HG02852 (cell line): ENCODE results near the gene ATP10A.
A peak's percentile ranks its signal among the peaks of the same experiment; 100 is the strongest.

Experiments used
- ATAC-seq: cut with Tn5 transposase; IDR thresholded peaks from one replicate; pipeline ENCODE4 v1.9.1; 2021; ENCODE audit warnings: mild to moderate bottlenecking, moderate library complexity; ENCODE audit not compliant: unreplicated experiment

The ATP10A gene

DNA sequence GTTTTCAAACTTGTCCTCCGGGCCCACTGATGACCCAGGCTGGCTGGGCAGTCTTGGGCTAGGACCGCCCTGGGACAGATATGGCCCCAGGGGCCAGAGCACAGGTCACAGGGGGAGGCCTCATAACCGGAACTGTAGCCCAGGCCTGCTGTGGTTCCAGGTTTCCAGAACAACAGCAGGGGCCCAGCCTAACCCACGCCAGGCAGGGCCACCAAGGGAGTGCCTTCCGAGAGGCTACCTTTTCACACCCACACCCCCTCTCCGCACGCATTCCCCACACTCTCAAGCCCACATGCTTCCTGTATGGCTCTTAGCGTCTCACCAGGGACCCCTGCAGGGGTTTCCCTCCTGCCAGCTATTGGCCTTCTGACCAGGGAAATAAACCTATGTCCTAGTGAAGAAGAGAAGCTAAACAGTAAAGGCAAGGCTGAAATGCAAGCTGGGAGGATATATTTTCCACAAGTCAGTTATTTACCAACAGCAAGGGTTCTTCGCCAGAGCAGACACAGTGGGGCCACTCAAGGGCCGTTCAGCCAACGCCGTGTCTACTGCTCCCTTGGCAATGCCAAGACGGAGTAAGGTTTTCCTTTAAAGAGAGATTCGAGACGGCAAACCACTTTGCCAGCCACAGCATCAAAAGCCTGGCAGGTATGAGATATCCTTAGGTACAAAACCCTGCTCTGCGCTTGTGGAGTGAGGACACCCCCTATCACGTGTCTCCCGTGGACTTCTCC, 135.1 kb downstream of the ATP10A start:
- no peak for ATAC-seq

DNA sequence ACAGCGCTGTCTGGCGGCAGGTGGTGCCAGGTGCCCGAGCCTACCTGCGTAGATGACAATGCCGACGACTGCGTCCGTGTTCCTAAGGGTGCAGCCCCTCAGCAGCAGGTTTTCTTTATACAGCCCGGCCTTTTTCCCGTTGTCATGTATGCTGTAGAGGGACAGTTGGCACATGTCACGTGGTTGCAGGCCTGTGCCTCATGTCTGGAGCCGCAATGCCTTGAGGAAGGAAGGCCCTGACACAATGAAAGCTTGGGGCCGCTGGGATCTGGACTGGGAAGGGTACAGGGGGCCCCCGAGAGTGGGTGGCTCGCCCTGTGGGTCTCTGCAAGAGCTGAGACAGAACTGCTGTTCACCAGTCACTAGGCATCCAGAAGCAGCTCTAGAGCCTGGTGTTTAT, 136.0 kb downstream of the ATP10A start:
- no peak for ATAC-seq

DNA sequence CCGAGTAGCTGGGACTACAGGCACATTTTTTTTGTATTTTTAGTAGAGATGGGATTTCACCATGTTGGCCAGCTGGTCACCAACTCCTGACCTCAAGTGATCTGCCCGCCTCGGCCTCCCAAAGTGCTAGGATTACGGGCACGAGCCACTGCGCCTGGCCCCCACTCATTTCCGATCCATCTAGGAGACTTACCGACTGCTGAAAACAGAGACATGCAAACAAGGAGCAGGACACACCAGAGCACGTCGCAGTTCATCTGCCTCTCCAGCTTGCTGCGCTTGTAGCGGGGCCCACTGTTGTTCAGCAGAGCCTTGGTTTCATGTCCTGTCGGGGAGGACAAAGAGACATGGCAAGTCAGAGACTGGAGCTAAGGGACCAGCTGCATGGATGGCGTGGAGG, 137.4 kb downstream of the ATP10A start:
- no peak for ATAC-seq

DNA sequence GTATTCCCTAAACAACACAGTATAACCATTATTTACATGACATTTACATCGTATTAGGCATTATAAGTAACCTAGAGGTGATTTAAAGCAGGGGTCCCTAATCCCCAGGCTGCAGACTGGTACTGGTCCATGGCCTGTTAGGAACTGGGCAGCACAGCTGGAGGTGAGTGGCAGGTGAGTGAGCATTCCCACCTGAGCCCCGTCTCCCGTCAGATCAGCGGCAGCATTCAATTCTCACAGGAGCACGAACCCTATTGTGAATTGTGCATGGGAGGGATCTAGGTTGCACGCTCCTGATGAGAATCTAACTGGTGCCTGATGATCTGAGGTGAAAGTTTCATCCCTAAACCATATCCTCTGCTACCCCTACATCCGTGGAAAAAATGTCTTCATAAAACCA, 138.2 kb downstream of the ATP10A start:
- no peak for ATAC-seq

DNA sequence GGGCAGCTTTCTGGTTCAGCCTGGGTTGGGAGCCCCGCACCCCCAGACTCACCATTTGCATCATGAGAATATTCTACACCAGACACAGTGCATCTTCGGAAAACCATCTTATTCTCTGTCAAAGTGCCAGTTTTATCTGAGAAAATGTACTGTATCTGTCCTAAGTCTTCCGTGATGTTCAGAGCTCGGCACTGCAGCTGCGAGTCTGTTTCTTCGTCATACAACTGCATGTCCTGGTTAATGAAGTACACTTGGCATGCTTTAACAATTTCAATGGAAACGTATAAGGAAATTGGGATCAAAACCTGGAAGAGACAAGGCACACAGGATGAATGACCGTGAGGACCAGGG, 141.5 kb downstream of the ATP10A start:
- no peak for ATAC-seq

DNA sequence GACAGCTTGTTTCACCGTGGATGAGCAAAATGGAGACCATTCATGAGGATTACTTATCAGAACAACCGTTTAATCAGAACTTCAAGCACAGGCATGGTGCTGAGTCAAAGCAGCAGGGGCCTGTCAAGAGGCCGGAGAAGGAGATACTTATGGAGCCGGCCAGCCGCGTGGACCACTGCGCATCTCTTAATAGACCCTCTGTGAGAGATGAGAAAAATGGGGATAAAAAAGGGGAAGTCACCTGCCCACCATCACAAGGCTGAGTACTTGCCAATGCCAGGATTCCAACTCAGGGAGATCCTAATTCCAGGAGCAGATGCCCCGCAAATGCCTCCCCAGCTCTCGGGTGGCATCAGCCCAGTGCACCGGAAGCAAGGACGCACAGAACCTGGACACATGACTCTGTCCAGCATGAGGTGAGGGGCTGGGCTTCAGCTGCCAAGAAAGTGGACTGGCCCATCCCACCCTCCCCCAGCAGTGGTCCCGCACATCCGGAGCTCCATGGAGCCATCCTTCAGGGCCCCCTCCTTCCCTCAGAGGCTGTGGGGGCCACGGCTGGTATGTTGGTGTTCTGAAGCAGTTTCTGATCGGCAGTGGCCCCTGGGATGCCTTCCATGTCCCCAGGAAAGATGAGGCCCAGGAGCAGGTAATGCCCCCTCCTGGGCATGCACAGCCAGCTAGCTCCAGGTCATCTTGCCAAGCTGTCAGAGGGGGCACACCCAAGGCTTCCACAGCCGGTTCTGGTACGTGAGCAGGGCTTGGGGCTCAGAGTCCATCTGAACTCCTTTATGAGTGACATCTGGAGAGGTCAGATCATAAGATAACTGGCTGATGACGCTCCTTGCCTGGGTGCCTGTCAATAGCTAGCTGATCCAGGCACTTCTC, 143.8 kb downstream of the ATP10A start:
- no peak for ATAC-seq

DNA sequence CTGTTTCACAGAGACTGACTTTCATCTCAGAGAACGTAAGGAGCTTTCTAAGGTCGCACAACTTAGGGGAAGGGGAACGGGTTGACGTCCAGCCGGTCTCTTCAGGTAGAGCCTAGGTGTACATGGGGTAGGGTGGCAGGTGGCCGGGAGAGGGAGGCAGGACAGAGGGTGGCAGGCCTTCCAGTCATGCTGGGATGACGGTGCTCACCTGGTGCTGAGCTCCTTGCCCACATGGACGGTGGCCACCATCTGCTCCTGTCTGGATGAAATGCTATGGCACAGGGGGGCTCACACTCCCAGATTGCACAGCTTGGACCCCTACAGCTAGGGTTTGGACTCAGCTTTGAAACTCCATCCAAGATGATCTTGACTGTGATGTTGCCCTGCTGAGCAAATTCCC, 144.5 kb downstream of the ATP10A start:
- no peak for ATAC-seq

DNA sequence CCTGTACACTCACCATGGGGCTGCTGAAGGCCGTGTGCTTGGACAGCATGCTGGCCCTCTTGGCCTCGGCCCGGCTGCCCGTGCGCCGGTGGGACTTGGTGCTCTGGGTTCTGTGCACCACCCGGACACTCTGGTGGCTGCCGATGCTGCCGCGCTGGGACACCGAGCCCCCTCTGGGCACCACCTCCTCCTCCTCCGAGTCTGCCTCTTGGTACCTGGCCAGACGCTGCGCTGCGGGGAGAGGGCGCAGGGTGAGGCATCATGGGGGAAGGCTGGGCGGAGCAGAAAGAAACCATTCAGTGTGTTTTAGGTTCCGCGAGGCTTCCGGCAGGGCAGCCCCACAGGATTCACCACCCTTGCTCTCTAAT, 145.0 kb downstream of the ATP10A start:
- ATAC-seq, result no peak

DNA sequence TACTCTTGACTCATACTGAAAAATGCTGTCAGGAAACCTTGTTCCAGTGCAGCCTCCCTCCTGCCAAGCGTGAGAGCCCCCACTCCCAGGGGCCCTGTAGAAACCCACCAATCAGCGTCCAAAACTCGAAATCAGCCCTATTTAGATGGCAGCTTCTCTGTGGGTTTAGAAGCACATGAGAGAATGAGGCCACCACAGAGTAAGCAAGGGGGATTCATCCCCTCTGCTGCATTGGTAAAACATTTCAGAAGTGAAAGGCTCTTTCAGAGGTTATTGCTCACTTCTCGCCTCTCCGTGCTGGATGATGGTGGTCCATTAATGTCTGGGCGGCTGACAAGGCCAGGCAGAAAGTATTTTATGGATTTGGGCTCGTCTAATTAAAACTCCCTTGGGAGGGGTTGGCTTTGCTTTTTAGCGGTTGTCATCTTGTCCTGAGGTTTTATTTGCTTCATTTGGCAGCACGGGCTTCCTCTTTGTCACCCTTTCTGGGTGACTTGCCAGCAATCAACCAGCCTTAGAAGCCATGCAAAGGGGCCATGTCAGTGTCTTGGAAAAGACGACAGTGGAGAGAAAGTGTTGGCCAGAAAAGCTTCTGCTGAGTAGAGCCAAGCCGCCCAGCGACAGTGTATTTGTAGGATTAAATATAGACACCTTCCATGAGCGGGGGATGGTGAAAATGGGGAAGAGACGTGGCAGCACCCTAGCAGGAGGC, 145.5 kb downstream of the ATP10A start:
- peak; percentile 52 for ATAC-seq

DNA sequence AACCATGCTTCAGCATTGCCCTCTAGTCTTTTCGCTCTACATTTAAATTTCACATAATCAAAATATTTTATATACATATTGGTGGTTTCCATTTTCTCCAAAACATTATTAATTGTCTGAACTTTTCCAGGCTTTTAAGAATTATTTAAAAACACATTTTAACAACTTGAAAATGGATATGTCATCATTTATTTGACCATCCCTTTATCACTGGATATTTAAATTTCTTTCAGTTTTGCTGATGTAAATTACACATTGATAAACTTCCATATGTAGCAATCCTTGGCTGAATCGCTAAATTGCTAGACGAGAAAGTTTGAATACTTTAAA, 146.0 kb downstream of the ATP10A start:
- ATAC-seq, result no peak

DNA sequence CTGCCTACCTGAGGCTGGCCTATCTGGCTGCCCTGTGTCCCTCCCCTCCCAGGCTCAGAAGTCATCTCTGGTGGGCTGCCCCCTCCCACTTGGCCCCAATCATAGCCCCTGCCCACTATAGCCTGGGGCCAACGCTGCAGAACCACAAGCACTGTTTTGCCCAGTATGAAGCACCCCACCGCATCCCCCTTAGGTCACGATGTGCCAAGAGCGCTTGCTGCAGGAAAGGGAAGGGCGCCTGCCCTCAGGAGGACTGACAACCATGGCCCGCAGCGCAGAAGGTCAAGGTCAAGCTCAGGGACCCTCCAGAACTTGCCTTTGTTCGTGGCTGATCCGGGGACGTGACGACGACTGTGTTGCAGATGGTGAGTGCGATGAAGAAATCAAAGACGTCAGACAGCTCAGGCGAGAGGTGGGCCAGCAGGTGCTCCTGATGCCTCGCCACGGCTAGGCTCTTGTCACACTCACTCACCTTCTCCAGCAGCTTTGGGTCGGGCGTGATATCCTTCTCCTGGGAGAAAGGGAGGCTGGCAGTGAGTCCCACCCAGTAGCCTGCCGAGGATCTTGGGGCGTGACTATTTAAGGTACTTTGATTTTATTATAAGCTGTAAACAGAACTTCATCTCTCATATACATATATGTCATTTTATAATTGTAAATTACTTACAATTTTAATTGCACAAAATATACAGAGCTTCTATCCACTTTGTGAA, 146.6 kb downstream of the ATP10A start:
- ATAC-seq, result no peak

DNA sequence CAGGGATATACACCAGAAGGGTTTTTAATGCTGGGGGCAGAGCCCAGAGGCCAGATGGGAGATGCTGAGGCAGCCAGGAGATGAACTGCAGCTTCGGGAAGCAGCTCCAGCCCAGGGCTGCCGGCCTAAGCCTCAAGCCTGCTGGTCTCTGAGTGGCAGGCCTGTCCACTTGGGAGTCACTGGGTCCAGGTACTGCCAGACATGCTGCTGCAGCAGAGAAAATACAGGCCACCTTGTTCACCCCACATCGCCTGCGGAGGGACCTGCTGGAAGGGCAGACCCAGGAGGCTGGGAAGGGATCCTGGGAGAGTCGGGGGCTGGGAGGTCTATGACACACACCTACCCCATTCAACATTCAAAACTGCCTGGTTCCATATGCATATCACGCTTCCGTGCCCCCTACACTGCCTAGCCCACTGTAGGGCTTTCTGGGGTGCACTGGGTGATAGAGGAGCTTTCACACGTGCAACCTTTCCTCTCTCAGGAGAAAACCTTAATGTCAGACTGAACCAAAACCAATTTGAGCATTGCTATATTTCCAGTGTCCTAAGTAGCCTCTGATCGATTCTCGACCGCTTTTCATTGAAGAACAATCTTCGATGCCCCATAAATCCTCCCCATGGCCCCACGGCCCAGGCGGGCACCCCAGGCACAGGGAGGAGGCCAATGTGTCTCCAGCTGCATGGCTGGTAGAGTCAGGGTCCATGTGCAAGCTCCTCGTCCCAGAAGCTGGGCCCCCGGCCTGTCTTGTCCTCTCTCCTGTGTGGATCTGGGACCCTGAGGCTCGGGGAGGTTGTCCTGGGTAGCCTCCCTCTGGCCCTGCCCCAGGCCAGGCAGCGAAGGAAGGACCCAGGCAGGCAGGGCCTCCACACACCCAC, 147.4 kb downstream of the ATP10A start:
- ATAC-seq, result no peak

DNA sequence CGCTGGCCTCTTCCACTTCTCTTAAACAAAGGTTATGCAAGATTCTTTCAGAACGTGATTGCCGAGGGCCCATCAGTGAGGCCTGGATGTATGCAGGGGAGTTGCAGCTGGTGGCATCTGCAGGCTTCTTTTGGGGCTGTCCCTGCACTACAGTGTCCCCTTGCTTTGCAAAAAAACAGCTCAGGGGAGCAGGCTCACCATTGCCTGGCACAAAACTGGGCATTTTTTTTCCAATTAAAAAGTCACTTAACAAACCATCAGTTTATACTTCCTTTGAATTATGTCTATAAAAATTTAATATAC, 148.6 kb downstream of the ATP10A start:
- no peak for ATAC-seq

DNA sequence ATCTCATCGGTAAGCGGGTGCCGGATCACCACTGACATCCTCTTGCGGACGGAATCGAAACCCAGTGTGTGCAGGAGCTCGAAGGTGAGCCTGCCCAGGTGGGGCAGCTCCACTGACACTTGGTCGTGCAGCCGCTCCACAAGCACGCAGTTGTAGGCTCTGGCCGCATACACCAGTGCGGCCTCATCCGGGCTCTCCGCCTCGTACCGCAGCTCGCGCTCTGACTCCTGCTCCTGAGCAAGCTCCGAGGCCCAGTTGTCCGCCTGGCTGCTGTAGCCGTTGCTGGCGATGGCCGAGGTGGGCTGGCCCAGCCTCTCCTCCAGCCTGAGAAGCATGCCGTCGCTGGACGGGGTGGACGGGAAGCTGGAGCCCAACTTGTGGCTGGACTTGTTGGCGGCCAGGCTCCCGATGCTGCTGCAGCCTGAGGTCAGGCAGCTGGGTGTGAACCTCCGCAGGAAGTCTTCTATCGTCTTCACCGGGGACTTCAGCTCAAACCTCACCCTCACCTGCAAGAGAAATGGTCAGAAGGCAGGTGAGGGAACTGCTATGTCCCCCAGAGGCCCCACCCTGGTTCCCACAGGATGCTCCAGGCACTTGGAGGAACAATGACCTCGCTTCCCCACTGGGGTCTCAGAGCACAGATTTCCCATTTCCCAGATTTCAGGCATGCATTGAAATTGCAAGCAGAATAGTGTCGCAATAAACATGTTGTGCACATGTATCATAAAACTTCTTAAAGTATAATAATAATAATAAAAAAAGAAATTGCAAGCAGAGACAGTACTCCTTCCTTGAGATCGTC, 149.2 kb downstream of the ATP10A start:
- no peak for ATAC-seq

DNA sequence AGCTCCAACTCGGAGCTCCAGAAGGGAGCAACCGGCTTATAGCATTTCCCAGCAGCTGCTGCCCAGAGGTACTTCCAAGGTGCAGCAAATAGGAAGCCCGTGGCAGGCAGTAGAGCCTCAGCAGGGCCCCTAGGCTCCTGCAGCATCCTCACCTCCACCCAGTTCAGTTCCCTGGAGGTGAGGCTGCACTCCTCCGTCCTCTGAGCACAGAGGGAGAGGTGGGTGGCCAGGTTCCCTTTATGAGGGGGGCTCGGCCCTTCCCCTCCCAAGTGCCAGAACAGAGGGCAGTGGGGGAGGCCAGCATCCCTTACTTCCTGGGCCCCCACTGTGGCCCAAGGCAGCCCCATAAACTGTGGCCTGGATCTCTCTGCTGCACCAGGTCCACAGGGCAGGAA, 150.2 kb downstream of the ATP10A start:
- ATAC-seq, result no peak

DNA sequence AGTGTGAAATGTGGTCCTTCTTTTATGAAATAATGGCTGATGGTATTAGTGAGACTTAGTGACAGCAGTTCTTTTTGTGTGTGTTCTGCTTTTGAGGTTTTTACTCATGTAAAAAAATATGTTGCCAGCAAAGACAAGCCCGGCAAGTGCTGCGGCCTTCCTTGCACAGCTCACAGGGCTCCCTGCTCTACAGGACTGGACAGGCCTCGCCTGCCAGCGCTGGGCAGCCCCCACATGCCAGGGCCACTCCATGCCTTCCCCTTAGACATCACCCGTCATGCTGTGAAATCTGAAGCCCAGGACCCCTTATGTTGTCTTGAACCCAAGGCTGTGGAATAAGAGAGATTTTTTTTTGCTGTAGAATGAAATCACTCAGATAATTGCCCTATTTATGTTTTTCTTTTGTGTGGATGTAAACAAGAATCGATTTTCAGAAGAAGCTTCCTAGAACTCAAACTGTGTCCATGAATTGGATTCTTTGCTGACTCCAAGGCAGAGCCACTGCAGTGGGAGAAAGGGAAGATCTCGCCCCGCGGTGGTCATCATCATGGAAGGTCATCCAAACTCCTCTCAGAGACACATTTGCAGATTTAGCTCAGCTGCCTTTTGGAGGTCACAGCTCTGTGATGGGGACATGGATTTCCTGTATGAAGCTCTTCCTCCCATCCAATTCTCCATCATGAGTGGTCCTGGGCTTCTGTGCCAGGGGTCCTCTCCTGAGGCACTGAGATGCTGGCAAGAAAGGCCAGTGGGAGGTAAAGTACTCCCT, 150.8 kb downstream of the ATP10A start:
- no peak for ATAC-seq

DNA sequence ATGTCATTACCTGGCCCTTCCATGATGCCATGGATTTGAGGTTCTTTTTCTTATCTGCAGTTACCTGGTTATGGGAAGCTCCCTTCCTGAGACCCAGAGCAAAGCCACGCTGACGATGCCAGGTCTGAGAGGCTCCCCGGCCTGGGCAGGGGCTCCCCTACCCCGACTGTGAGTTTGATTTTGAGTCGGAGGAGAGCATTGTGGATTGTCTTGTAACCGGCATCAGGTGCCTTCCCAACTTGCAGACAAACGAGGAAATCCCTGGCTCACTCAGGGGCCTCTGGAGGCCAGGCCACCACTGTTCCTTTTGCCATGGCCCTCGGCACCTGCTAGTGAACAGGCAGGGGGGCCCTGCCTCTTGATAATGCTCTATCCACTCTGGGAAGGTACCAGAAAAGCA, 151.4 kb downstream of the ATP10A start:
- ATAC-seq, result no peak

DNA sequence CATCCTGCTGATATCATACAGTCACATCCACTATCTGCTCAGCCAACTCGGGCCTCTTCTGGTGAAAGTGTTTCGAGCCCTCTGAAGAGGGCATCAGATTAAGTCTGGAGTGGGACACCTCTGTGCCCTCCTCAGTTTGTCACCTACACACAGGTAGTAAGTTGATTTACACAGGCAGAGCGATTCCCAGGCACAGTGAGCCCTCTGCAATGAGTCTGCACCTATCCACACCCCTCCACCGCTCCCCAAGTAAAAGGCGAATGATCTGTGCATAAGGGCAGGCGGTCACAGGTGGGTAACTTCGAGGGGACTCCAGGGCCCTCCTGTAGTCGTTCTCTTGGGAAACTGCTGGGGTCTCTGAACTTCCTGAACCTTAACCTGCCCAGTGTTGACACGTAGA, 152.0 kb downstream of the ATP10A start:
- no peak for ATAC-seq

DNA sequence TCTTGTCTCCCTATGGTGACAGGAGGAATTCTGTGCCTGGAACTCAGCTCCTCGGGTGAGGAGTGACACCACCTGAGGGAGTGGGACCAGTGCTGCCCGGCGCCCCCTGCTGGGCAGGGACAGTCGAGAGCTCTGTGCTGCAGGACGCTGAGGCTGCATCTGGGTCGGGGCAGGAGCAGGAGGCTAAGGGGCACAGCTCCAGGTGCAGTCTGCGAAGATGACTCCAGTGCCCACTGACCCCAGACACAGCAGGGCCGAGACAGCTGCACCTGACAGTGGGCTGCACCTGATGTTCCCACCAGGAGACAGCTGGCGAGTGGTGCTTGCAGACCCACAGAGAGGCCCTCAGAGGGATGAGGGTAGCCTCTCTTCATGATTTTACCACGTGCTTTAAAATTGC, 152.9 kb downstream of the ATP10A start:
- no peak for ATAC-seq
